ENCODE data around the gene PLET1.

Gene PLET1

DNA sequence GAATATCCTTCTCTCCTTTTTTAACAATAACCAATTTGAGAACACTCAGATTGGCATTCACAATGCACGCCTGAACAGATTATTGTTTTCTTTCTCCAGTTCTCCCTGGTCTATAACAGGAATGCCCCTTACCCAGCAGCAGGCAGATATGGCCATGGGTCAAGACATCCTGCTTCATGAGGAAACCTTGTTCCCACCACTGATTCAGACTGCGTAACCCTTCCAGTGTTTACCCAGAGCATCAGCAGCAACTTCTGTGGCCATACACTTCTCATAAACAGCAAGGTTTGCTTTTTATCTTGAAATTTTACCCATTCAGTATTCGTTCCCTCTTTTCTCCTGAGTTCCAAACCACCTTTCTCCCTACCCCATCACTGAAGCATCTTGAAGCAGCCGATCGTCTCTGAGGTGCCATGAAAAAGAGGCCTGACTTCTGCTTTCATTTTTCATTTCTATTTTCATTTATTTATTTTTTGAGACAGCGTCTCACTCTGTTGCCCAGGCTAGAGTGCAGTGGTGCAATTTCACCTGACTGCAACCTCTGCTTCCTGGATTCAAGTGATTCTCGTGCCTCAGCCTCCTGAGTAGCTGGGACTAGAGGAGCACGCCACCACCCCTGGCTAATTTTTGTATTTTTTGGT is 24.8 kb downstream of the PLET1 start:
- FAIRE-seq: no peak

DNA sequence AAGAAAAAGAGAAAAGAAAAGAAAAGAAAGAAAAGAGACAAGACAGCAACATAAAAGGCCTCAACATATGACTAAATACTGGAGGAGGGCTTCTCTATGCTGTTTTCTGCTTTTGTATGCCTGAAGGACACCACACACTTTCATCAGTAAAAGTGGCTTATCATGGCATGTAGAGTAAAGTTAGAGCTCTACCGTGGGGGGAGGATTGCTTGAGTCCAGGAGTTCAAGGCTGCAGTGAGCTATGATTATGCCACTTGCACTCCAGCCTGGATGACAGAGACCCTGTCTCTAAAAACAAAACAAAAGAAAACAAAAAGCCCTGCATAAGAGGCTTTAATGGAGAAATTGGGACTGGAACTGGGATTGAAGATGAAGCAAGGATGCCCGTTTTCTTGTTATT is 28.7 kb downstream of the PLET1 start:
- FAIRE-seq: no peak

DNA sequence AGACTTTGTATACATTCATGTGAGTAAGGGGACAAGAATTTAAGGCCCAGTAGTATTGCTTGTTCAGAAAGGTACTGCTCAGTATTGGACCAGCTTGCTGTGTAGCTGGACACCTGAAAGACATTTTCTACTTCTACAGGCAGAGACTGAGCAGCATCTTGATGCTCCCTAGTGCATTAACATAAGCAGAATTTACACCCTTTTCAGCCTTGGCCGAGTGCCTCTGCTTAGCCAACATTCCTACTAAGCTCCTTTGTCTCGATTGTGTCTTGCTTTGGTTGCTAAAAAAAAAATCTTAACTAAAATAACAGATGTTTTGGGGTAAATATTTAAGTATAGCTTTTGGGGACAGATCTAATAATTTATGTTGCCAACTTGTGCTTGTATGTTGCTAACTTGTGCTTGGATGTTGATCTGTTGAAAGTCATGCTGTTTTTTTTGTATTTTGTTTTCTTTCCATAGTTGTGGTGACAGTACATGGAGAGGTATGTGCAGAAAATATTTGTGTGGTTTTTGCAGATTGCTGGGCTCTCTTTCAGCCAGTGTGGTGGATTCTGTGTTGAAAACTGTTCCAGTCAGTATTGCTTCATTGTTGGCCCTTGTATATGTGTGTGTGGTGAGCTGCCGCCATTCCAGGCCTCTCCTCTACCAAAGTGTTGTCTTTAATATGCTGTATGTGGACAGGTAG is 30.8 kb downstream of the PLET1 start:
- FAIRE-seq: no peak

DNA sequence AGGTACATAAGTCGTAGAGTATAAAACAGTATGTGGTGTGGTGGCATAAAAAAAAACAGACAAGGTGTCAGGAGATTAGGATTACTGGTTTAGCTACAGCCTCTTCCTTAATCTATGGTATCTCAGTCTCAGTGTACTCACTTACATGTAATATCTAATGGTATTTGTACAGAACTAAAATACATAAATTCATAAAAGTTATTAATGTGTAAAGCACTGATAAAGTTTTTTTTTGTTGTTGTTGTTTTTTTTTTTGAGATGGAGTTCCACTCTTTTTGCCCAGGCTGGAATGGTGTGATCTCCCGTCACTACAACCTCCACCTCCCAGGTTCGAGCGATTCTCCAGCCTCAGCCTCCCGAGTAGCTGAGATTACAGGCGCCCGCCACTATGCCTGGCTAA is 31.5 kb downstream of the PLET1 start:
- FAIRE-seq: no peak

DNA sequence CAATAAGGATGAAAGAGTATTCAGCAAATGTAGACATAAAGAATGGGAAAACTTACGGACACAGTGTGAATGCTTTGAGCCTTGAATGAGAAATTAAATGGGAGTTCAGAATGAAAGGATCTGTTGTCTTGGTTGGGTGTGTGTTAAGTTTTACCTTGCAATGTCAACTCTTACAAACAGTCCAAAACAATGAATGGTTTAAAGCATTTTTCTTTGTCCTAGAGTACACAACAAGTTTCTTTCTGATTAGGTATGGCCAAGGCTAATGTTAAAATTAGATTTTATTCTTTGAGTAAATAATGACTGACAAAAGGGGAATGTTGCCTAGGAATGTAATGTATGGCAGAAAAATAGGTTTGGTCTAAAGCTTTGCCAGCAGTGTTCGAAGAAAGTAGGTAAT is 32.0 kb downstream of the PLET1 start:
- FAIRE-seq: no peak

DNA sequence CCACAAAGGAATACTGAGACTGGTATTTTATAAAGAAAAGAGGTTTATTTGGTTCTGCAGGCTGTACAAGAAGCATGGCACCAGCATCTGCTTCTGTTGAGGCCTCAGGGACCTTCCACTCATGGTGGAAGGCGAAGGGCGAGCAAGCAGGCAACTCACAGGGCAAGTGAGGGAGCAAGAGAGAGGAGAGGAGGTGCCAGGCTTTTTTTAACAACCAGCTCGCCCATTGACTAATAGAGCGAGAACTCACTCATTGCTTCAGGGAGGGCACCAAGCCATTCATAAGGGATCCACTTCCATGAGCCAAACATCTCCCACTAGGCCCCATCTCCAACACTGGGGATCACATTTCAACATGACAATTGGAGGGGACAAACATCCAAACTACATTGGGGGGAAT is 33.2 kb downstream of the PLET1 start:
- no peak for FAIRE-seq

DNA sequence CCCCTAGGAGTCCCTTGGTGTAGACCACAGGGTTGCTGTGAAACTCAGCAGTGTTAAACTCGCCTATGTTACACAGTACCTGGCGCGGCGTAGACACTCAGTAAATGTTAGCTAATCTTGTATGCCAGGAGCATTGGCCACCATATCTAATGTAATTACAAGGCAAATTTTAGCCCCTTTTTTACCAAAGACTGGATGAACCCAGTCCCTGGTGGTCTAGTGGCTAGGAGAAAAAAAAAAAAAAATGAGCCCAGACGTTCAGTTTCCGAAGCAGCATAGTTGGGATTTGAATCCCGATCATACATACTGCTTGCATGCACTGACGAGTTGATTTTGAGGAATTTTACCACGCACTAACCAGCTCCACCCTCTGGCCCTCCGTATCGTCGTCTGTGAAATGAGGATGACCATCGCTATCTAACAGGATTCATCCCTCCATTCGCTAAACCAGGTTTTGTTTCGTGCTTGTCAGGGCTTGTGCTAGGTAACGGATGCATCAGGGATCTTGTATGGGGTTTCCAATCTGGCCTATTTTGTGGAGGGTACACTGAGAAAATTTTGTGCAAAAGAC is 33.7 kb downstream of the PLET1 start:
- FAIRE-seq: no peak

DNA sequence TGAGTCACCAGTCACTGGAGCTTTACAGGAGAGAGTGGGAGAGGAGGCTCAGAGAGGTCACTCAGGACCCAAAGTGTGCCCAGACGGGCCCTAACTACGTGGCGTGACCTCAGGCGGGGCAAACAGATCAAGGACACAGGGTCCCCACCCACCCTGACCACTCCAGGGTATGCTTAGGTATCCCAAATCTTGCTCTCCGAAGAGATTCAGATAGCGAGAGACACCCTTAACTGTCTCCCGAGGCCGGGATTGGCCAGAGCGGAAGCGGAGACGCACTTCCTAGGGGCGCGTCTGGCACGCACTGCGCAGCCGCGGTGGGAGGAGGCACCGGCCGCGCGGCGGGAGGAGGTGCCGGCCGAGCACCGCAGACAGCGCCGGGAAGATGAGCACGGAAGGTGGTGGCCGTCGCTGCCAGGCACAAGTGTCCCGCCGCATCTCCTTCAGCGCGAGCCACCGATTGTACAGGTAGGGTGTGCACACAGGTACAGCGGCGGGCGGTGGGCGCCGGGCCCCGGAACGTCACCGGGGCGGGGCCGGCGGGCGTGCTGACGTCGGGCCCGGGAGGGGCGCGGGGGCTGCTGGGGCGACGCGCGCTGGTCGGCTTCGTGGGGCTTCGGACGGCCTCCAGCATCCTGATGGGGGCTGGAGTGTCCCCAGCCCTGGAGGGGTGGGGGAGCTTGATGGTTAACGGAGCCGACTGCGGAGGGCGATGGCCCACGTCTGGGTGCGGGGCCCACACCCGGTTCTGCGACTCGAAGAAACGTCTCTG is 34.4 kb downstream of the PLET1 start, which contains the start of gene PTS:
Gene PTS (plus strand): TSS at position 367 of the 769 bp plus-strand sequence. CDS start 16 bp downstream, at position 383.
- no peak for FAIRE-seq

DNA sequence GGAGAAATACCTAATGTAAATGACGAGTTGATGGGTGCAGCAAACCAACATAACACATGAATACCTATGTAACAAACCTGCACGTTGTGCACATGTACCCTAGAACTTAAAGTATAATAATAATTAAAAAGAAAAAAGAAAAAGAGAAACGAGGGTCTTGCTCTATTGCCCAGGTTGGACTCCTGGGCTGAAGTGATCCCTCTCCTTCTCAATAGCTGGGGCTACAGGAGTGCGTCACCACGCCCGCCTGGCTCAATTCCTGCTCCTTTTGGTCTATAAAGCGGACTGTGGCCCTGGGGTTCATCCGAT is 35.0 kb downstream of the PLET1 start:
- no peak for FAIRE-seq

DNA sequence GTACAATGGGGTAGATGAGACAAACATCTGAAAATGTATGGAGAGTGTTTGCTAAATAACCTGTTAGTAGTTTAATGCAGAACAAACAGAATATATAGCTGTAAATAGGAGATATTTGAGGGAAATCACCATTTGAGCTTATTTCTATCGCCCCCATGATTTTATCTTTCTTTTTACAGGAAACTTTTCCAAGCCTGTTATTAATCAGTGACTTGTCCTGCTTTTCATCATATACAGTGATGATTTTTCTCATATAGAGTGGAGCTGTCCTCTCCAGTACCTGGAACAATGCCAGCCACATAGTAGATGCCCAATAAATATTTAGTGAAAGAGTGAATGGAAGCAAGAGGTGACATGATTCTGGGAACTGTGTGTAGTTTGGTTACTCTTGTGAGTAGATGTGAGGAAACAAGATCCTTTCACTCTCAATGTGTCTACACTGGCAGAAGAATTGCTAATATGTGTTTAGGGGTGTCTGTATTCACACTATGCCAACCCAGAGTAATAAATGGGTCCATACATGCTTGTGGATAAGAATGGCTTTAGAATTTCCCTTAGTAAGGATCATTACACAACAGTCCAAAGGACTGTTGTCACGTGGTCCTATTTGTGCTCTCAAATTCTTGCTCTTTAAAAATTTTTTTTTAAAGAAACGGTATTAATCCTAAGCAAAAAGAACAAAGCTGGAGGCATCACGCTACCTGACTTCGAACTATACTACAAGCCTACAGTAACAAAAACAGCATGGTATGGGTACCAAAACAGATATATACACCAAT is 36.7 kb downstream of the PLET1 start:
- FAIRE-seq: no peak

DNA sequence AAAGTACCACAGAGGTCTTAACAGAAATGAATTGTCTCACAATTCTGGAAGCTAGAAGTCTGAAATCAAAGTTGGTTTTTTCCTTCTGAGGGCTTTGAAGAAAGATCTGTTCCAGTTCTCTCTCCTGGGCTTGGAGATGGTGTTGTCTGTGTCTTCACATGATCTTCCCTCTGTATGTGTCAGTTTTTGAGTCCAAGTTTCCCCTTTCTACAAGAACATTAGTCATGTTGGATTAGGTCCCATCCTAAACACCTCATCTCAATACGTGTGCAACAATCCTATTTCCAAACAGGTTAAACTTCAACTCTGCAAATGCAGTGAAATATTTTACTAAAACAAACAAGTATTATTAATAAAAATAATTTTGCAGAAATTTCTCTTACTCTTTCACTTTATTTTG is 37.5 kb downstream of the PLET1 start:
- FAIRE-seq: no peak

DNA sequence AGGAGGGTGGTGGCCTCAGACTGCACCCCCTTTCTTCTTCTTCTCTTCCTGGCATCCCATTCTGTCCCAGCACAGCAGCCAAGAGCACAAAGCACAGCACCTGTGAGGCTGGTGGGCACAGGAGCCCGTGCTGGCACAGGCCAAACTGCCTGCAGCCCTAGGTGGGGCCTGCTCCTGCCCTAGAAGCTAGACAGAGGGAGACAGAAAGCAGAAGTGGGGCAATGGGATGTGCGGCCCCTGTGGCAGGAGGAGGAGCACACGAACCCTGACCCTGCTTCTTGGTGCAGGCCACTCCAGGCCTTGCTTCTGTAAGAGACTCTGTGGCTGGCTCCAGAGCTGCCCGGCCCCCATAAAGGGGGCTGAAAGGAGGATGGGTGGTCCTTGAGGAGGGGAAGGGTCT is 38.4 kb downstream of the PLET1 start:
- FAIRE-seq: no peak

DNA sequence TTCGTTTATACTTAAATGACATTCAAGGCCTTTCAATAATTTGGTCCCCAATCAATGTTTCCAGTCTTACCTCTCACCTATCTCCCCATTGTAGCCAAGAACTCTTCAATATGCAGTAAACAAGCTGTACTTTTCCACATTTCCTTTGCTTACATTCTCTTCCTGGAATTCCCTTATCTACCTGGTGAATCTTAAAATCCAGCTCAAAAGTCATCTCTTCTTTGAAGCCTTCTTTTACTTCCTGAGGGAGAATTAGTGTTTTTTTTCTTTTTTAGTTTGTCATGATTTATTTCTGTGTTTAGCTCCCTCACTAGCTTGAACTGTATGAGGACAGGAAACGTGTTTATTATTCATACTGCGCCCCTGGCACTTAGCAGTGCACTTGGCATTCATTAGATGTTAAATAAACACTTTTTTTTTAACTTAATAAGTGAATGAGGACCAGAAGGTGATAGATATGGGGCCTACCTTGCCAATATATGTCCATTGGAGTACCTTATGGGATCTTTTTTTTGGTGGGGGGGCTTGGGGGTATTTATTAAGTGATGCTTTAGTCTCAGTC is 39.3 kb downstream of the PLET1 start:
- no peak for FAIRE-seq

DNA sequence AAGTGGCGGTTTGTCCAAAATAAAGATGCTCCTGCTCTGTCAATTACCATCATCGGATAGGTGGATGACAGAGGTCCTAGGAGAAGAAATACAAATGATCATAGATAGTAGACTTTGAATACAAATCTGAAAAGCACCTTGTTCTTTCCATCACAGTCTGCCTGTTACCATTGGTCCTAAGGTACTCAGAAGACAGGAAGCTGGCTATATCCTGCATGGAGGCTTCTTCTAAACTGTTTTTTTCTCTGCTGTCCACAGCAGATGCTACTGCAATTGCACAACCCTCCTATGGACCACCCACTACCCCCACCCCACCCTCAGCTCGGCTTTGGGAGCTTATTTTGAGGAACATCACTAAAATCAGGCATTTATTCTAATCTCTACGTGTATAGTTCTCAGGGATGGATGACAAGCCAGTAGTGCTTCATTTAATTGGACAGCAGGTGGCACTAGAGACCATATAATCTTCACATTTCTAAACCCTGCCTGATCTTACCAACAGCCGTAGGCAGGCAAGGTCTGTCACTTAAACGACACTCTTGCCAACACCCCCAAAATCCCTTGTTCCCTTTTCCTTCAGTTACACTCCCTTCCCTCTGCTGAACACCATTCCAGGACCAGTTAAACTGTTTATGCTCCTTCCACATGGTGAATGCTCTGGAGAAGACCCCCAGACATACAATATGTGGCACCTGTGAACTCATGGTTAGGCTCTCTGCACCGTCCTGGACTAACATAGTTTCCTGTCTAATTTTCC is 41.0 kb downstream of the PLET1 start:
- peak; percentile 80 for FAIRE-seq

DNA sequence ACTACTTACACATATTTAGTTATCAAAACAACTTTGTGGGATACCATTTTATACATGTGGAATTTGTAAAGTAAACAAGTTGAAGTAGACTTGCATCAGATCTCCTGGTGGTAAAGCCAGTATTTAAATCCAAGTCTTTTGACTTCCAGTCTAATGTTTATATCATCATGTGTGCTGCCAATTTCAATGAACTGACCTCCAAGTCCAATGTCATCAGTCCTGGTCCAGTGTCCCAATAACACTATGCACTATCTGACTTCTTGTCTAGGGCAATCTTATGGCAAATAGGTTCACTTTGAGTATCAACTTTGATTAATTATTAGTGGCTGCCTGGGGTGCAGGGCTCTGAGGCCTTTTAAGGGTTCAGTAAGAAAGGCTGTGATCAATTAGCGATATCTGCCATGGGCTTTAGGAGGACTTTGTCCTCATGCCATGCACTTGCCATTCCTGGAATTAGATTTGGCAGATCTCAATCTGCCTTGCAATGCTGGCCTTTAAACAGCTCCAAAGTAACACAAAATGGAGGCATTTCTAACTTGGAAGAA is 44.0 kb downstream of the PLET1 start:
- no peak for FAIRE-seq

DNA sequence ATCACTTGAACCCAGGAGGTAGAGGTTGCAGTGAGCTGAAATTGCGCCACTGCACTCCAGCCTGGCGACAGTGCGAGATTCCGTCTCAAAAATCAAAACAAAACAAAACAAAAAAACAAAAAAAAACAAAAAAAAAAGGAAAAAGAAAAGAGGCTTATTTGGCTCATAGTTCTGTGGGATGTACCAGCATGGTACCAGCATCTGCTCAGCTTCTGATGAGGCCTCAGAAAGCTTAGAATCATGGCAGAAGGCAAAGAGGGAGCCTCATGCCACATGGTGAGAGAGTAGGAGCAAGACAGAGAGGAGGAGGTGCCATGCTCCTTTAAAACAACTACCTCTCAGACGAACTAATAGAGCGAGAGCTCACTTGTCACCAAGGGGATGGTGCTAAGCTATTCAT is 45.0 kb downstream of the PLET1 start:
- no peak for FAIRE-seq

DNA sequence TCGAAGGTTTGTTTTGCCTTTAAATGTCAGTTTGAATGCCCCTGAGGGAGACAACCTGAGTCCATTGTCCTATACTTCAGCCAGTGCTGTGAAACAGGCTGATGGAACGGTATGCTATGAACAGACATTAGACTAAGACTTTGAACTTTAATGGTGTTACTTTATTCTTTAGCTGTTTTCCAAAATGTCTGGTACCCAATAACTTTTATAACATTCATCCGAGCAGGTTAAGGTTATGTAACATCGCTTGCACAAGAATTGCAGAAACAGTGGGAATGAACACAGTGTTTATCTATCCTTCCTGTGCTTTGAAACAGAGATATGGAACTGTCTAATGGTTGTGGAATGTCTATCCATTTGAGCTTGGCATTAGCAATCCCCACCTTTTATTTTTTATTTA is 46.9 kb downstream of the PLET1 start:
- FAIRE-seq: no peak

DNA sequence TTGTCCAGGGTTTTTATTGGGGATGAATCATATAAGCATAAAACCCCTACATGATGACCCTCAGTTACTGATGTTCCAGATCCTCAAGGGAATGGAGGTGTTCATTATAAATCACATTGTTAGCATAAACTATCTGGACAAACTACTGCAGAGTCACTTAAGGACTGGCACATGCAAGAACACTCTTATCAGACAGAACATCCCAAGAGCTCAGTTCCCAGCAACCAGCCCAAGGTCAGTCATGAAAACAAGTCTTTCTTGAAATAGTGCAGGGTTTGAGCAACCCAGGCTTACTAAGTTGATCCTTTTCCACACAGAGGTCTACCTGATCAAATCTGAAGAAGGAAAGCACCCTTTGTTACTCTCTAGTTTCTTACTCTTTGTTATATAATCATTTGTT is 48.0 kb downstream of the PLET1 start:
- no peak for FAIRE-seq

DNA sequence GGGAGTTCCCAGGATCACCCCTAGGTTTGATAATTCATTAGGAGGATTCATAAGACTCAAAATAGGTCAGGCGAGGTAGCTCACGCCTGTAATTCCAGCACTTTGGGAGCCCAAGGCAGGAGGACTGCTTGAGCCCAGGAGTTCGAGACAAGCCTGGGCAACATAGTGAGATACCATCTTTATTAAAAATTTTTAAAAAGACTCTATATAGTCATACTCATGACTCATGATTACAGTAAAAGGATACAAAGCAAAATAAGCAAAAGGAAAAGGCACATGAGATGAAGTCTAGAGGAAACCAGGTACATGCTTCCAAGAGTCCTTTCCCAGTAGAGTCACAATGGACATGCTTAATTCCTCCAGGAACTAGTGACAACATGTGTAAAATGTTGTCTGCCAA is 48.4 kb downstream of the PLET1 start:
- FAIRE-seq: no peak

DNA sequence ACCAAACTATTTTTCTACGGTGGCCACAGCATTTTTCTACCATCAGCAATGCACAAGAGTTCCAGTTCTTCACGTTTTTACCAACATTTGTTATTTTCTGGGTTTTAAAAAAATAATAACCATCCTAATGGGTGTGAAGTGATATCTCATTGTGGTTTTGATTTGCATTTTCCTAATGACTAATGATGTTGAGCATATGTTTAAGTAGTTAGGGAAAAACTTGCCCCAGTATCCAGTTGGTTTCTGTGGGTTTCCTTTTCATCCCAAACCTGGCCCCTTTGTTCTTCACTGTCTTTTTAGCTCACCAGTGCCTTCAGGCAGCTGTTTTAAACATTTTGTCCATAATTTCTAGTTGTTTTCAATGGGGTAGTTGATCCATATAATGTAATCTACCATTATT is 49.1 kb downstream of the PLET1 start:
- FAIRE-seq: no peak

DNA sequence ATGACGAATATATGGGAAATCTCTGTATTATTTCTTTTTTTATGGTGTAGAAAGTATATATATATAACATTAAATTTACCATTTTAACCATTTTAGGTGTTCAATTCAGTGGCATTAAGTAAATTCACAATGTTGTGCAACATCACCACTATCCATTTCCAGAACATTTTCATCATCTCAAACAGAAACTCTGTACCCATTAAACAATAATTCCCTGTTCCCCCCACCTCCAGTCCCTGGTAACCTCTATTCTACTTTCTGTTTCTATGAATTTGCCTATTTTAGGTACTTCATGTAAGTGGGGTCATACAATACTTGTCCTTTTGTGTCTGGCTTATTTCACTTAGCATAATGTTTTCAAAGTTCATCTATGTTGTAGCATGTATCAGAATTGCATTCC is 49.8 kb downstream of the PLET1 start:
- no peak for FAIRE-seq

DNA sequence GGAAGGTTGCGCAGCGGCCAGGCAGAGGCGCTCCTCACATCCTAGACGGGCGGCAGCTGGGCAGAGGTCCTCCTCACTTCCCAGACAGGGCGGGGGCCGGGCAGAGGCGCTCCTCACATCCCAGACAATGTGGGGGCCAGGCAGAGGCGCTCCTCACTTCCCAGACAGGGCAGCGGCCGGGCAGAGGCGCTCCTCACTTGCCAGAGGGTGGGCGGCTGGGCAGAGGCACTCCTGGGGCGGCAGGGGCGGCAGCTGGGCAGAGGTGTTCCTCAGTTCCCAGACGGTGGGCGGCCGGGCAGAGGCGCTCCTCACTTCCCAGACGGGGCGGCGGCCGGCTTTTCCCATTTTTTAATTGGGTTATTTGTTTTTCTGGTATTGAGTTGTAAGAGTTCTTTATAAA is 54.6 kb downstream of the PLET1 start:
- FAIRE-seq: no peak
